Right cardiac atrium (tissue), 5 donors: Measurements from ENCODE around the gene RILPL2. TPM values are rescaled to one million over a fixed set of nuclear protein-coding genes. Genes with fewer than 3 reads are reported as not detected.
"Not testable (repeated sequence)": the region's sequence is repeated elsewhere in the genome, so short reads cannot be mapped to it uniquely, and the experiment has no call there.

Experiments
- ATAC-seq, 2 donors: fragments of 200-7000 bp; cut with Tn5 transposase; one replicate each; pipeline versions ENCODE4 v1.8.0 to v1.9.1; 2020; ENCODE audit warnings: moderate library complexity in 2 of 2, mild to moderate bottlenecking in 1 of 2
- DNase-seq, 3 donors: peaks; one replicate each; pipeline ENCODE4 v3.0.0-alpha.2; 2020
- H3K27ac ChIP-seq: one replicate; pipeline ENCODE4 v1.5.1; 2013; ENCODE audit warnings: mild to moderate bottlenecking, low read length, control low read depth, moderate library complexity
- H3K27me3 ChIP-seq: one replicate; pipeline ENCODE4 v1.6.1; 2013; ENCODE audit not compliant: control insufficient read depth, insufficient read depth
- H3K4me1 ChIP-seq: one replicate; pipeline ENCODE4 v1.6.1; 2013; ENCODE audit warnings: low read length; ENCODE audit not compliant: control insufficient read depth, insufficient read depth
- H3K4me3 ChIP-seq: one replicate; pipeline ENCODE4 v1.5.1; 2013; ENCODE audit warnings: low read length, control low read depth
- H3K9me3 ChIP-seq: one replicate; pipeline ENCODE4 v1.6.1; 2013; ENCODE audit warnings: low read length; ENCODE audit not compliant: control insufficient read depth
- WGBS: extraction: QIAGEN DNeasy Blood & Tissue Kit; methylation state at CpG from one replicate; pipeline ENCODE4 v1.1.7; 2013; 5-methylcytosine and 5-hydroxymethylcytosine counted together
- intact Hi-C, 4 donors: fragments of 100-400 bp; cut with DNase I; formaldehyde crosslinking; loops; one replicate each; pipeline versions ENCODE4 v1.11.0 to v1.14.0; 2022 to 2023
- polyA plus RNA-seq: library from polyadenylated mRNA; stranded (reverse); fragments of 200-250 nt; gene quantifications from one replicate; pipeline ENCODE4 v1.2.3, GENCODE V29; 2013
- total RNA-seq, 4 donors: library from RNA; stranded (reverse); fragmentation: NEBNext Ultra II Directional; extraction: Animal tissue kit (Norgen Biotek cat#: 25700); gene quantifications; one replicate each; pipeline ENCODE4 v1.2.1, GENCODE V29; 2021
- donor health status: healthy with polysubstance abuse.
- donor health status: DM: no; HTN: yes; CAD: no.
- donor health status: DM: no; HTN: no; CAD: no.
- donor health status: DM: no; HTN: yes; CAD: no; lungs with severe emphysema.
- donor health status: DM: yes; HTN: yes; CAD: no.

RILPL2 gene
- total and polyA plus RNA-seq, 5 donors: 3.4 to 4.3 (median 3.9) TPM

DNA sequence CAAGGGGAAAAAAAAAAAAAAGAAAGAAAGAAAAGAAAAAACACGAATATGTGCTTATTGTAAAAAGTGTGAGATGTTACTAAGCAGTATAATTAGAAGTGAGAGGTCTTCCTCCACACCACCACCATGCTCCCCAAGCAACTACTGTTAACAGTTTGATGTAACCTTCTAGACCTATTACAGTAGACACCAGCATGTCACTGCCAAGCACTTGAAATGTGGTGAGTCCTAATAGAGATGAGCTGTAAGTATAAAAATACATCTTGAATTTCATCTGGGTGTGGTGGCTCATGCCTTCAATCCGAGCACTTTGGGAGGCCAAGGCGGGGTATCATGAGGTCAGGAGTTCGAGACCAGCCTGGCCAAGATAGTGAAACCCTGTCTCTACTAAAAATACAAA, 13.4 kb upstream of the RILPL2 start:
- 77% methylated on average over 4 of the region's 4 CpGs for WGBS
- Histone ChIP-seq H3K9me3 (no peaks in the 10 kb centered on the region), H3K4me1 (peaks cover 2% of the 10 kb centered on the region), H3K4me3 (no peak overlapping the region), H3K27ac (no peak overlapping the region), H3K27me3 (no peaks in the 10 kb centered on the region)
- intact Hi-C loops: no loop called here
- ATAC-seq (no peak), DNase-seq (no peak)

DNA sequence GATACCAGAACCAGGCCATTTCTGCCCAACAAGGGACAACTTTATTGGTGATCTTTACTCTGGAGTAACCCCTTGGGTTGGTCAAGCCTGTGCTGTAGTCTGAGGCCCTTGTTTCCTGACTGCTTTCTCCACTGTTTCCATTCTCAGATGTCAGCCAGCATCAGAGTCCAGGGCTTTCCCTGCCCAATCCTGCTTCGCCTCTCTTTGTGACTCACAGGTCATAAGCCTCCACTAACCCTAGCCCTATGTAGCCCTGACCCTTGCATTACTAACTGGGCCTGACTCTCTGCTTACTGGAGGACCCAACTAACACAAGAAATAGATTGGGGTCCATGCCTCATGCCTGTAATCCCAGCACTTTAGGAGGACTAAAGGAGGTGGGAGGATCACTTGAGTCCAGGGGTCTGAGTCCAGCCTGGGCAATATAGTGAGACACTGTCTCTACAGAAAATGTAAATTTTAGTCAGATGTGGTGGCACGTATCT, 12.8 kb upstream of the RILPL2 start:
- ATAC-seq (peak in 1 of 2 donors; percentile 8), DNase-seq (no peak)
- no peaks in the 10 kb centered on the region for H3K9me3 ChIP-seq
- peaks cover 2% of the 10 kb centered on the region for H3K4me1 ChIP-seq
- H3K4me3 ChIP-seq: no peak overlapping the region
- H3K27me3 ChIP-seq: no peaks in the 10 kb centered on the region
- whole genome bisulfite sequencing: 87% methylated on average over 2 of the region's 2 CpGs
- H3K27ac ChIP-seq: no peak overlapping the region
- intact Hi-C loops: no loop called here

DNA sequence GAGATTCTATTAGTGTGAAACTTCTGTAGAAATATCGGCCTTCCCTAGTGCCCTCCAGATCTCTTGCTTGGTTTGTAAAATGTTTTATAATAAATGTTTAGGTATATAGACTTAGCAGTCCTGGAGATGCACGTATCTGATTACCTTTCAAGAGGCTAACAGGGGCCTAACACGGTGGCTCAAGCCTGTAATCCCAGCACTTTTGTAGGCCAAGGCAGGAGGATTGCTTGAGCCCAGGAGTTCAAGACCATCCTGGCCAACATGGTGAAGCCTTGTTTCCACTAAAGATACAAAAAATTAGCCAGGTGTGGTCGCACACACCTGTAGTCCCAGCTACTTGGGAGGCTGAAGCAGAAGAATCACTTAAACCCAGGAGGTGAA, 9.8 kb upstream of the RILPL2 start:
- WGBS: 47% methylated on average over 4 of the region's 4 CpGs
- no peak for ATAC-seq
- peaks cover 2% of the 10 kb centered on the region for H3K4me1 ChIP-seq

DNA sequence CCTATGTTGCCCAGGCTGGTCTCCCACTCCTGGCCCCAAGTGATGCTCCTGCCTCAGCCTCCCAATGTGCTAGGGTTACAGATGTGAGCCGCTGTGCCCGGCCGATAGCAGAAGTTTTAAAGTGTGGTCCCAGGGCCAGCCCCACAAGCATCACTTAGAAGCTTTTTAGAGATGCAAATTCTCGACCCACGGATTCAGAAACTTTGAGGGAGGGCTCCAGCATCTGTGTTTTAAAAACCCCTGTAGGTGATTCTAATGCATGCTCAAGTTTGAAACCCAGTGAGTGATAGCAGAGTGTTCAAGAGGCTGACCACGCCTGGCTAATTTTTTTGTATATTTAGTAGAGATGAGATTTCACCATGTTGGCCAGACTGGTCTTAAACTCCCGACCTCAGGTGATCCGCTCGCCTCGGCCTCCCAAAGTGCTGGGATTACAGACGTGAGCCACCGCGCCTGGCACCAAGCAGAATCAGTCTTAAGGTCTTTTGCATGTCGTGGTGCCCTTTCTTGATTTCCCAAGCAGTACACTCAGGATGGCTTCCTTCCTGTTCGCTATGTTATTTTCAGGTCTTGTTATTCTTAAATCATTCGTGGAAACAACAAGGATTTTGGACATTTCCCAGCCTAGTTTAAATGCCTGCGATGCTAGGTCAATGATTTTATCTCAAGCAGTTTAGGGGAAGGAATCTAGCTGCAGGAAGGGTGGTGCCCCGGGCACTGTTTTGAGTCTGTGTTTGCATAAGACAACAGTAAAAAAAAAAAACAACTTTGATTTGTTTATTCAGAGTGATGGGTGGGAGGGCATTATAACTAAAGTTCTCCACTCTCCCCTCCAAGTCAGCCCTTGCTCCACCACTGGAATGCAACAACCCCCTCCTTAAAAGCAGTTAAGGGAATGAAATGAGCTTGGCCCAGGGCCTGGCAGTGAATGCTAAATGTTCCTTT, 9.2 kb upstream of the RILPL2 start:
- ATAC-seq: peak; percentile 85 to 93
- Histone ChIP-seq H3K4me1 (peaks cover 2% of the 10 kb centered on the region), H3K9me3 (no peaks in the 10 kb centered on the region), H3K27ac (peak overlapping the region; percentile 88), H3K4me3 (no peak overlapping the region), H3K27me3 (no peaks in the 10 kb centered on the region)
- intact Hi-C loops: no loop called here
- WGBS: 40% methylated on average over 18 of the region's 18 CpGs
- DNase-seq: peak; percentile 63 to 81 (median 73)

More for the DNA sequence above, 9.8 kb upstream of the RILPL2 start:
- intact Hi-C loops: no loop called here
- no peaks in the 10 kb centered on the region for H3K9me3 ChIP-seq
- DNase-seq: no peak
- H3K4me3 ChIP-seq: no peak overlapping the region
- H3K27me3 ChIP-seq: no peaks in the 10 kb centered on the region
- peak overlapping the region; percentile 90 for H3K27ac ChIP-seq

DNA sequence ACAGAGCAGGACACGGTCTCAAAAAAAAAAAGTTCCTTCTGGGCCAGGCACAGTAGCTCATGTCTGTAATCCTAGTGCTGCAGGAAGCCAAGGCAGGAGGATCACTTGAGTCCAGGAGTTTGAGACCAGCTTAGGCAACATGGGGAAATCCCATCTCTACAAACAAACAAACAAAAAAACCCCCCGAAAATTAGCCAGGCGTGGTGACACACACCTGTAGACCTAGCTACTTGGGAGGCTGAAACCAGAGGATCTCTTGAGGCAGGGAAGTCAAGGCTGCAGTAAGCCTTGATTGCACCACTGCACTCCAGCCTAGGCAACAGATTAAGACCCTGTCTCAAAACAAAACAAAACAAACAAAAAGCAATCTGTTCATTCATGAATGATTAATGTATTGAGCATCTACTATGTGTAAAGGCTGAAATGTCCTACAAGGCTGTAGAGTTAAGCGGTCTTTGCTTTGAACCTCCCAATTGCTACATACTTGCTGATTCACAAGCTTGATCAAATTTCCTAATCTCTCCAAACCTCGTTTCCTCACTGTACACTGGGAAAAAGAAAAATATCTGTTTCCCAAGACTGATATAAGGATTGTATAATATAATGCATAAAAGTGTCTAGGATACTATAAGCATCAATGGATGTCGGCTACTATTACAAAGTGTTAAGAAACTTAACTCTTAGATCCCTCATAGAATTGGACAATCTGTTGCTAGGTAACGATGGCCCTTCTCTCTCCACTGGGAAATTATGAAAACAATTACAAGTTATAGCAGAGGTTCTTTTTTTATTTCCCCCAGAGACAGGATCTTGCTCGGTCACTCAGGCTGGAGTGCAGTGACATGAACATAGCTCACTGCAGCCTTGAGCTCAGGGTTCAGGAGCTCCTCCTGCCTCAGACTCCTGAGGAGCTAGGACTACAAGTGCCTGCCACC, 7.9 kb upstream of the RILPL2 start:
- Histone ChIP-seq H3K27me3 (no peaks in the 10 kb centered on the region), H3K4me3 (no peak overlapping the region), H3K27ac (peak overlapping the region; percentile 52), H3K9me3 (no peaks in the 10 kb centered on the region), H3K4me1 (peaks cover 2% of the 10 kb centered on the region)
- DNase-seq (no peak), ATAC-seq (peak in 1 of 2 donors; percentile 9)
- intact Hi-C loops: no loop called here
- WGBS: 64% methylated on average over 8 of the region's 8 CpGs

DNA sequence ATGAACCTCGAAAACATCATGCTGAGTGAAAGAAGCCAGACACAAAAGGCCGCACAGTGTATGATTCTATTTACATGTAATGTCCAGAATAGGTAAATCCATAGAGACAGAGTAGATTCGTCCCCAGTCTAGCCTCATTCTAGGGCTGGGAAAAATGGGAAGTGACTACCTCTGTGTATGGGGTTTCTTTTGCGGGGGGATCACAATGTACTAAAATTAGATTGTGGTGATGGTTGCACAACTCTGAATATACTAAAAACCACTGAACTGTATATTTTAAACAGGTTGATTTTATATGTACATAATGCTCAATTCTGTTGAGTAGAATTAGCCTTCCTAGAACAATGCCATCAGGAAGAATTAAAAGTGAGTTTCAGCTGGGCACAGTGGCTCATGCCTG, 6.3 kb upstream of the RILPL2 start:
- no peaks in the 10 kb centered on the region for H3K9me3 ChIP-seq
- intact Hi-C loops: no loop called here

DNA sequence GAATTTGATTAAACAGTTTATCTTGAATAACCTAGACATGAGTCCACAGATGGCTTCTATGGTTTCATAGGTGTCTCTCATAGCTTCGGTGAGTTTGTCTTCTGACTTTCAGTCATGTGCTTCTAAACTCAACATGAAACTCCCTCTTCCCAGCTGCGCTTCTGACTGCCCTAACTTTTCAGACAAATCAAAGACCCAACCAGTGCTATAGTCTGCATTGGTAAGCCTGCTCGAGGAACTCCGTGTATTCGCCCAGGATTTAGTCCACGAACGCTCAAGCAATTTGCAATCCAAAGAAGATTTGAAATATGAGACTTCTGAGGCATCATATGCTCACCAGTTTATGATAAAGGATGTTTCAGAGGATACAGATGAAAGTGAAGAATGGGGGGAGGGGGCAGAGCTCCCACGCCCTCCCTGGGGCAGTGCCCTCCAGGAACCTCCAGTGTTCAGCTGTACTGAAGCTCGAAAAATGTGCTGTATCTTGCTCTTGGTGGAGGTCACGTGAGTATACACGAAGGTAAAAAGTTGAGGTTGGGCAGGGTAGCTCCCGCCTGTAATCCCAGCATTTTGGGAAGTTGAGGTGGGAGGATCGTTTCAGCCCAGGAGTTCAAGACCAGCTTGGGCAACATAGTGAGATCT, 5.2 kb upstream of the RILPL2 start:
- DNase-seq (no peak), ATAC-seq (no peak)
- Histone ChIP-seq H3K27ac (no peak overlapping the region), H3K4me3 (no peak overlapping the region), H3K4me1 (peaks cover 2% of the 10 kb centered on the region), H3K27me3 (no peaks in the 10 kb centered on the region), H3K9me3 (no peaks in the 10 kb centered on the region)
- 88% methylated on average over 13 of the region's 13 CpGs for WGBS
- intact Hi-C loops: no loop called here

More for the DNA sequence above, 6.3 kb upstream of the RILPL2 start:
- 86% methylated on average over 4 of the region's 4 CpGs for WGBS
- no peak overlapping the region for H3K27ac ChIP-seq
- DNase-seq (no peak), ATAC-seq (no peak)
- H3K27me3 ChIP-seq: no peaks in the 10 kb centered on the region
- H3K4me3 ChIP-seq: no peak overlapping the region
- H3K4me1 ChIP-seq: peaks cover 2% of the 10 kb centered on the region

DNA sequence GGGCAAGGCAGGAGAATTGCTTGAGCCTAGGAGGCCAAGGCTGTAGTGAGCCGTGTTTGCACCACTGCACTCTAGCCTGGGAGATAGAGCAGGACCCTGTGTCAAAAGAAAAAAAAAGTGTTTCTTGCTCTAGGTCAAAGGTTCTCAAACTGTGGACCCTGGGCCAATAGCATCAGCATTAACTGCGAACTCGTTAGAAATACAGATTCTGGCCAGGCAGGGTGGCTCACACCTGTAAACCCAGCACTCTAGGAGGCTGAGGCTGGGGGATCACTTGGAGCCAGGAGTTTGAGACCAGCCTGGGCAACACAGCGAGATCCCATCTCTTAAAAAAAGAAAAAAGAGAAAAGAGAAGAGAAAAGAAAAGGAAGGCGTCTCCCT, 858 bp downstream of the RILPL2 start:
- DNase-seq (no peak), ATAC-seq (no peak)
- no peak overlapping the region for H3K27ac ChIP-seq
- intact Hi-C loops: no loop called here
- 44% methylated on average over 5 of the region's 5 CpGs for WGBS
- H3K27me3 ChIP-seq: no peaks in the 10 kb centered on the region
- H3K4me3 ChIP-seq: peak overlapping the region; percentile 80
- peaks cover 6% of the 10 kb centered on the region for H3K4me1 ChIP-seq
- H3K9me3 ChIP-seq: no peaks in the 10 kb centered on the region

DNA sequence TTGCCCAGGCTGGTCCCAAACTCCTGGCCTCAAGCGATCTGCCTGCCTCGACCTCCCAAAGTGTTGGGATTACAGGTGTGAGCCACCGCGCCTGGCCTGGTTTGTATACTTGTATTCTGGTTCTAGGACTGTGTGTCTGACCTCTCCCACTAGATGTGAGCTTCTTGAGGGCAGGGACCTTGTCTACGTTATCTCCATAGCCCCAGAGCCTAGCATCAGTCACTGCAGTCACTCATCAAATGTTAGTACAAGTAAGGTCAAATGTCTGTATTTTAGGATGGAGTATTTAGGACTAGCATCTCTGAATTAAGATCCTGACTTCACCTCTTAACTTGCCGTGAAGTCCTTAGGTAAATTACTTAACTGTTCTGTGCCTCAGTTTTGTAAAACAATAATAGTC, 2.9 kb downstream of the RILPL2 start:
- no peak for DNase-seq
- intact Hi-C loops: no loop called here
- ATAC-seq: no peak
- Histone ChIP-seq H3K4me3 (no peak overlapping the region), H3K27me3 (no peaks in the 10 kb centered on the region), H3K4me1 (peaks cover 6% of the 10 kb centered on the region), H3K27ac (no peak overlapping the region), H3K9me3 (no peaks in the 10 kb centered on the region)
- 93% methylated on average over 6 of the region's 6 CpGs for WGBS

DNA sequence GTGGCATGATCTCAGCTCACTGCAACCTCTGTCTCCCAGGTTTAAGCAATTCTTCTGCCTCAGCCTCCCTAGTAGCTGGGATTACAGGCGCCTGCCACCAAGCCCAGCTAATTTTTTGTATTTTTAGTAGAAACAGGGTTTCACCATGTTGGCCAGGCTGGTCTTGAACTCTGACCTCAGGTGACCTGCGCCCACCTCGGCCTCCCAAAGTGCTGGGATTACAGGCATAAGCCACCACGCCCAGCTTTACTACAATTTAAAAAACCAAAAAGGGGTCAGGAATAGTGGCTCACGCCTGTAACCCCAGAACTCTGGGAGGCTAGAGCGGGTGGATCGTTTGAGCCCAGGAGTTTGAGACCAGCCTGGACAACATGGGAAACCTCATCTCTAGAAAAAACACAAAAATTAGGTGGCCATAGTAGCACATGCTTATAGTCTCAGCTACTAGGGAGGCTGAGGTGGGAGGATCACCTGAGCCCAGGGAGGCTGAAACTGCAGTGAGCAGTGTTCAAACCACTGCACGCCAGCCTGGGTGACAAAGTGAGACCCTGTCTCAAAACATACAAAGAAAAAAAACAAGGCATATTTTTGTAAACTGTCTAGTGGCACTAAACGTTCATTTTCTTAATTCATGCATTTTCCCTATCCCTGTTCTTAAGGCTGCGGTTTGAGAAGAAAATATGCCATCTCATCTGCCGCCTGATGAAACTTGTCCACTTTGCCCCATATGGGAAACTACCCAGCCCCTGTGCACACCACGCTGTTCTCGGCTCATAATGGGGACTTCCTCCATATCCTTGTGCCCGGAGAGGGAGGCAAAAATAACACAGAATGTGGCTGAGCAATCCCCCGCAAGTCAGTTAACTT, 4.3 kb downstream of the RILPL2 start:
- H3K4me3 ChIP-seq: peak overlapping the region; percentile 14
- WGBS: 66% methylated on average over 15 of the region's 15 CpGs
- H3K4me1 ChIP-seq, intact Hi-C loops, H3K27ac ChIP-seq, DNase-seq, H3K9me3 ChIP-seq, ATAC-seq, H3K27me3 ChIP-seq: not testable (repeated sequence)
